HepG2 (cell line): ENCODE data around the gene FAM229A. TPM values are rescaled to one million over a fixed set of nuclear protein-coding genes. Genes with fewer than 3 reads are reported as not detected.

ENCODE experiments used
- DNMT3B ChIP-seq: conservative IDR thresholded peaks from 2 replicates; pipeline ENCODE4 v1.6.1; 2016; ENCODE audit warnings: missing biosample characterization, control low read depth
- ESRRA ChIP-seq: sonication (generic); formaldehyde crosslinking; IDR thresholded peaks from 2 replicates; pipeline ENCODE4 v1.5.1; 2020; ENCODE audit warnings: mild to moderate bottlenecking, low read depth, missing genetic modification reagents
- GATAD1 ChIP-seq: IDR thresholded peaks from 2 replicates; pipeline ENCODE4 v1.6.1; 2016; ENCODE audit warnings: missing genetic modification reagents, missing compliant biosample characterization
- KAT2B ChIP-seq: fragments of 150-350 bp; IDR thresholded peaks from 2 replicates; pipeline ENCODE4 v1.6.1; 2014; ENCODE audit warnings: low read depth, low read length, borderline replicate concordance
- MED13 ChIP-seq: sonication (generic); formaldehyde crosslinking; IDR thresholded peaks from 2 replicates; pipeline ENCODE4 v1.5.0; 2020; ENCODE audit warnings: missing genetic modification reagents
- MIER3 ChIP-seq: IDR thresholded peaks from 2 replicates; pipeline ENCODE4 v1.6.1; 2016; ENCODE audit warnings: missing compliant biosample characterization, borderline replicate concordance
- RAD21 ChIP-seq: fragments of 450-650 bp; formaldehyde crosslinking; IDR thresholded peaks from 2 replicates; pipeline ENCODE4 v1.5.0; 2020; ENCODE audit warnings: mild to moderate bottlenecking
- SMC3 ChIP-seq: IDR thresholded peaks from 2 replicates; pipeline ENCODE4 v1.6.1; 2011; ENCODE audit warnings: low read length, improper control_type of control experiment
- SOX13 ChIP-seq, 3 experiments: fragments of 450-650 bp in 1 of 3; sonication (generic) in 1 of 3; formaldehyde crosslinking in 1 of 3; IDR thresholded peaks in 2 of 3; conservative IDR thresholded peaks in 1 of 3; 2 replicates each; pipeline versions ENCODE4 v1.5.0 to v1.6.1; 2016 to 2020; ENCODE audit warnings: antibody characterized with exemption in 1 of 3, mild to moderate bottlenecking in 1 of 3, missing compliant biosample characterization in 1 of 3, missing genetic modification reagents in 1 of 3, moderate library complexity in 1 of 3
- TP53 ChIP-seq: sonication (generic); formaldehyde crosslinking; conservative IDR thresholded peaks from 2 replicates; pipeline ENCODE4 v1.4.0; 2020; ENCODE audit warnings: missing genetic modification reagents
- TRAFD1 ChIP-seq: sonication (generic); formaldehyde crosslinking; IDR thresholded peaks from 2 replicates; pipeline ENCODE4 v1.5.1; 2020; ENCODE audit warnings: missing genetic modification reagents, mild to moderate bottlenecking, borderline replicate concordance
- ZHX1 ChIP-seq: sonication (generic); formaldehyde crosslinking; IDR thresholded peaks from 2 replicates; pipeline ENCODE4 v1.8.1; 2022; ENCODE audit warnings: low read depth, mild to moderate bottlenecking, missing genetic modification reagents
- ZNF136 ChIP-seq: sonication (generic); formaldehyde crosslinking; IDR thresholded peaks from 2 replicates; pipeline ENCODE4 v1.8.1; 2022; ENCODE audit warnings: low read depth, mild to moderate bottlenecking, moderate library complexity, missing genetic modification reagents
- ZNF138 ChIP-seq: sonication (generic); formaldehyde crosslinking; IDR thresholded peaks from 2 replicates; pipeline ENCODE4 v1.5.0; 2020; ENCODE audit warnings: mild to moderate bottlenecking, low read depth, missing genetic modification reagents
- ZNF160 ChIP-seq: sonication (generic); formaldehyde crosslinking; IDR thresholded peaks from 2 replicates; pipeline ENCODE4 v1.8.0; 2022; ENCODE audit warnings: mild to moderate bottlenecking, inconsistent platforms, missing genetic modification reagents
- ZNF333 ChIP-seq: sonication (generic); formaldehyde crosslinking; IDR thresholded peaks from 2 replicates; pipeline ENCODE4 v1.4.0; 2020; ENCODE audit warnings: mild to moderate bottlenecking, missing genetic modification reagents, borderline replicate concordance
- ZNF547 ChIP-seq: sonication (generic); formaldehyde crosslinking; IDR thresholded peaks from 2 replicates; pipeline ENCODE4 v1.5.1; 2020; ENCODE audit warnings: mild to moderate bottlenecking, missing genetic modification reagents
- ZSCAN5A ChIP-seq: sonication (generic); formaldehyde crosslinking; IDR thresholded peaks from 2 replicates; pipeline ENCODE4 v1.8.0; 2022; ENCODE audit warnings: mild to moderate bottlenecking, missing genetic modification reagents, borderline replicate concordance
- polyA plus RNA-seq, 8 experiments: library from polyadenylated mRNA; depleted of rRNA in 3 of 8; stranded (reverse) in 7 of 8; unstranded in 1 of 8; fragments of >200 nt; fragmentation: Illumina TruSeq in 4 of 8; extraction: Trizol in 4 of 8; gene quantifications; 2 replicates each; pipeline versions ENCODE4 v1.2.1 to v1.2.3, GENCODE V29; 2011 to 2016; ENCODE audit warnings: low read depth in 4 of 8, missing spikeins in 1 of 8, mixed read lengths in 1 of 8; ENCODE audit not compliant: insufficient read depth in 1 of 8
- total RNA-seq, 5 experiments: library from RNA; depleted of rRNA; stranded (reverse); fragments of >200 nt; fragmentation: Illumina TruSeq; extraction: Trizol; gene quantifications; 2 replicates each; pipeline ENCODE4 v1.2.3, GENCODE V29; 2016; ENCODE audit warnings: low read depth in 1 of 5
- TF ChIP-seq, protein P1 (sequence below): IDR thresholded peaks from 2 replicates; pipeline ENCODE4 v1.6.1; 2016; ENCODE audit warnings: low read depth
- TF ChIP-seq, protein P2 (sequence below): sonication (generic); formaldehyde crosslinking; IDR thresholded peaks from 2 replicates; pipeline ENCODE4 v1.8.0; 2022; ENCODE audit warnings: mild to moderate bottlenecking, missing genetic modification reagents; ENCODE audit not compliant: insufficient replicate concordance

The FAM229A gene
- total and polyA plus RNA-seq, 2 of the 13 experiments (the other 11 are each of a cell fraction or from before 2014, with no cell fraction given), result 3.2 to 17.6 TPM

DNA sequence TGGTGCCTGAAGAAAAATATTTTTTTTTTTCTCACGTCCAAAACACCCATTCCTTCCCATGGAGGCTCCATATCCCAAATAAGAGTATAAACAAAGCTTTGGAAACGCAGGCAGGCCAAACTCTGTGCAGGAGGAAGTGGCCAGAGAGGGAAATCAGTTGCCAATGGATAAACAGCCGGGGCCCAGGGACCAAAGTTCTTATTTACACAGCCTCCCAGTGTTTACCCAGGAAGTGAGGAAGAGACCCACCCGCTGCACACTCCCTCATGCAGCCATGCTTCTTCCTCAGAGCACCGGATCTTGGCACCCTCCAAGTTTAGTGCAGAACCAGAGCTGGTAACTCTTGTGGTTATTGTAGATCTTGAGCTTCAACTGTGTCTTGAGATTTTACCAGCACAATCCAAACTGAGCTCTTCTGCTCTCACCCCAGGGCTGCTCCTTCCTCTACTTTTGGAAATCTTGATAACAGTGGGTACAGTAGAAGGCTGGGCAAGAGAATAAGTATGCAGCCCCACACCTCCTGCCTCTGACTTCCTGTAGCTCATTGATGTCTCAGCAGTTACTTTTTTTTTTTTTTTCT is 40.5 kb downstream of the FAM229A start (continued):
- TF ChIP-seq DNMT3B (CRISPR knock-in tag) (no peak), SMC3 (no peak), KAT2B (no peak), ZNF136 (CRISPR knock-in tag) (no peak), SOX13 (IDR thresholded peaks at IDR 0.05) (no peak), SOX13 (CRISPR knock-in tag; conservative IDR thresholded peaks at IDR 0.05 in 1 of 2, IDR thresholded peaks at IDR 0.05 in 1 of 2) (peak in 1 of 2 experiments; percentile 71; a peak in 2 of 4 replicates), TRAFD1 (CRISPR knock-in tag) (no peak), ZNF160 (CRISPR knock-in tag) (no peak), TP53 (CRISPR knock-in tag) (no peak), ZNF547 (CRISPR knock-in tag) (no peak), GATAD1 (CRISPR knock-in tag) (peak; percentile 63; the same call in 1 of the 2 replicates), MED13 (CRISPR knock-in tag) (no peak), ZNF138 (CRISPR knock-in tag) (no peak), RAD21 (CRISPR knock-in tag) (no peak), ZNF333 (CRISPR knock-in tag) (no peak), ZSCAN5A (CRISPR knock-in tag) (no peak), MIER3 (CRISPR knock-in tag) (peak; percentile 72; the same call in 1 of the 2 replicates), ESRRA (CRISPR knock-in tag) (peak; percentile 41; the same call in 1 of the 2 replicates), ZHX1 (CRISPR knock-in tag) (0 out of 2 replicates have a peak, but pooled peaks have one; percentile 63)
- TF ChIP-seq, protein P1, sequence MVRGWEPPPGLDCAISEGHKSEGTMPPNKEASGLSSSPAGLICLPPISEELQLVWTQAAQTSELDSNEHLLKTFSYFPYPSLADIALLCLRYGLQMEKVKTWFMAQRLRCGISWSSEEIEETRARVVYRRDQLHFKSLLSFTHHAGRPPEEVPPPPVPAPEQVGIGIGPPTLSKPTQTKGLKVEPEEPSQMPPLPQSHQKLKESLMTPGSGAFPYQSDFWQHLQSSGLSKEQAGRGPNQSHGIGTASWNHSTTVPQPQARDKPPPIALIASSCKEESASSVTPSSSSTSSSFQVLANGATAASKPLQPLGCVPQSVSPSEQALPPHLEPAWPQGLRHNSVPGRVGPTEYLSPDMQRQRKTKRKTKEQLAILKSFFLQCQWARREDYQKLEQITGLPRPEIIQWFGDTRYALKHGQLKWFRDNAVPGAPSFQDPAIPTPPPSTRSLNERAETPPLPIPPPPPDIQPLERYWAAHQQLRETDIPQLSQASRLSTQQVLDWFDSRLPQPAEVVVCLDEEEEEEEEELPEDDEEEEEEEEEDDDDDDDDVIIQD (CRISPR knock-in tag), result 0 out of 2 replicates have a peak, but pooled peaks have one; percentile 35
- TF ChIP-seq, protein P2, sequence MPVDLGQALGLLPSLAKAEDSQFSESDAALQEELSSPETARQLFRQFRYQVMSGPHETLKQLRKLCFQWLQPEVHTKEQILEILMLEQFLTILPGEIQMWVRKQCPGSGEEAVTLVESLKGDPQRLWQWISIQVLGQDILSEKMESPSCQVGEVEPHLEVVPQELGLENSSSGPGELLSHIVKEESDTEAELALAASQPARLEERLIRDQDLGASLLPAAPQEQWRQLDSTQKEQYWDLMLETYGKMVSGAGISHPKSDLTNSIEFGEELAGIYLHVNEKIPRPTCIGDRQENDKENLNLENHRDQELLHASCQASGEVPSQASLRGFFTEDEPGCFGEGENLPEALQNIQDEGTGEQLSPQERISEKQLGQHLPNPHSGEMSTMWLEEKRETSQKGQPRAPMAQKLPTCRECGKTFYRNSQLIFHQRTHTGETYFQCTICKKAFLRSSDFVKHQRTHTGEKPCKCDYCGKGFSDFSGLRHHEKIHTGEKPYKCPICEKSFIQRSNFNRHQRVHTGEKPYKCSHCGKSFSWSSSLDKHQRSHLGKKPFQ, result peak; percentile 37
